ENCODE data around the gene GBGT1.
"Not testable (repeated sequence)": the region's sequence is repeated elsewhere in the genome, so short reads cannot be mapped to it uniquely, and the experiment has no call there.

The GBGT1 gene
- 0.46 to 3.7 (median 1.3) reads per million in 4 donors for total RNA-seq

DNA sequence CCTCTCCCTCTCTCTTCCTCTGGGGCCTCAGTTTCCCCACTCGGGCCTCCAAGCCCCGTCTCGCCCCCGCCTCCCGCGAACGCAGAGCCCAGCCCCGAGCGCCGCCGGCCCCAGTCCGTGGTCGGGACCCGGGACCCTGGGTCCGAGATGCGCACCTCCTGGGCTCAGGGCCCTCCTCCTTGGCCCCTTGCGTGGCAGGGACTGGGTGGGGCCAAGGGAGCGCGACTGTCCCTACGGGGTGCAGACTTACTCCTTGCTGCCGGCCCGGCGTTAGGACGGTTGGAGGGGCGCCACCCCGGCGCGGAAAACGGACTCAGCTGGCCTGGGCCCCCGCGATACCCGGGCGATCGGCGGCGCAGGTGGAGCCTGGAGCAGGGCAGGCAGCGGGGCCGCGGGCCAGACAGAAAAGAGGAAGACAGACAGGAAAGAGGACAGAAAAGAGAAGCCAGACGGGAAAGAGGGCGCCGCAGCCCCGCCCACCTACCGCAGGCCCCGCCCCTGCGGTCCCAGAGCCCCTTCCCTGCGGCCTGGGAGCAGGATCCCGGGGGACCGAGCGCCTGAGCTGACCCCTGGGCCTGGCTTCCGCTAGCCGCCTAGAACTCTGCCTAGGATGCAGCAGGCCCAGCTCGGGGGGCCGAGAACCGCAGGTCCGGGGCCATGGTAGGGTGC is at the start of gene GBGT1:
Gene GBGT1, minus strand, starts transcription at position 411 of the 669 bp plus-strand sequence. CDS start 1,502 bp downstream, outside the sequence.
- DNase-seq: peak in 2 of 5 donors; percentile 29

DNA sequence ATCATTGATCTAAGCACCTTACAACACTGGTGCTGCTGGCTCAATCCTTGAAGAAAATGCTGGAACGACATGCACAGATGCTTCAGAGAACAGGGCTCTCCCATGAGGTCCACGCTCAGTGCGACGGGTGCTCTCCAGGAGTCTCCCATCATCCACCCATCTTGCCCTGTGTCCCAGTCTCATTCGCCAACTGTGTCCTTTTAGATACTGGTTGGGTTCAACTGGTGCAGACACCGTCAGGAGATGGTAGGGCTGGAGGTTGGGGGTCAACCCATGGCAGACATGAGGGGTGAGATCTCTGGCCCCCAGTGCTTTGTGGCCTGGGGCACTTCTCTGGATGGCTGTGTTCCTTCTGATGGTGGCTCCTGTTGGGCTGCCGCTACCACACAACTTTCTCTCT is 46.9 kb upstream of the GBGT1 start:
- DNase-seq: no peak

DNA sequence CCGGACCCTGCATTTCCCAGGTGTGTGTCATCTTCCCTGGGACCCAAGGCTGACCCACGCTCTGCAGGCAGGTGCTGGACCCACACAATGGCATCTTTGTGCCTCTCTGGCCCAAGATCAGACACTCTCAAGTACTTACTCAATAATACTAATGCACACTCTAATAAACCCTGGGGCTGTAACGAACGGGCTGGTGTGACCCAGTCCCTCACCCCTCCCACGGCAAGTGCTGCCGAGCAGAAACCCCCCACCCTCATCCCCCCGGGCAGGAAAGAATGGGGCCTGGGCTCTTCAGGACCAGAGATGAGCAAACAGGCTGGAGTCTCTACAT is 46.5 kb upstream of the GBGT1 start:
- no peak for DNase-seq

DNA sequence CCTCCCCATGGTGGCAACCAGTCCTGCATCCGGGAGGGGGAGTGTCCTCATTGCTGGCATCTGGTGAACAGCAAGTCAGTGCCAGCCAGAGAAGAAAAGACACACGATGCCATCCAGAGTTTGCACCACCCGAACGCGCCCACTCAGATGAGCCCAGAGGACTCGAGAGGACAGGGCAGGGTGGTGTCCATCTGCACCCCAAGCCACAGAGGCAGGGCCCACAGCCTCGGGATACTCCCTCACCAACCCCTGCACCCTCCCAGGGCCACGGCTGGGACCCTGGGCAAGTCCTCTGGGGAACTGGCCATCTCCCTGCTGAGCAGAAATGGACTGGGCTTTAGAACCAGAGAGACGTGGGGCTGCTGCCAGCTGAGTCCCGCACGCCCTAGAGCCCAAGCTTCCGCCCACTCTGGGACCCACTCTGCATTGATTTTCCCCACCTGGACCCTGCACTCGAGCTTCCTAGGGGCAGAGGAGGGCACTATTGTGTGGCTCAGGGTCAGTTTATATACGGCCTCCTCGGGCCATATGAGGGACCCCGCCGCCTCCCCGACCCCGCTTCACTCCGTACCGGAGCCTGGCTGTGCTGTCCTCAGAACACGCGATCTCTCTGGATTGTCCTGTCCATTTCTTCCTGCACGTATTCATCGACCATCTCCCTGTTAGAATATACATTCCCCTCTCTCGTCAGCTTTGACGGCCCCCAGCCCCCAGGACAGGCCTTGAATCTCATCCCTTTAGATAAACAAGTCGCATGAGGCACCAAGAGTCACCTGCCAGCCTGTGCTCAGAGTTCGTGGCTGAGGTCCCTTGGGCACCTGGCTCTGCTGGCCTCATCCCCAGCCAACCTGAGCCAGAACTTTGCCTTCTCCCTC is 45.9 kb upstream of the GBGT1 start:
- DNase-seq: not testable (repeated sequence)

DNA sequence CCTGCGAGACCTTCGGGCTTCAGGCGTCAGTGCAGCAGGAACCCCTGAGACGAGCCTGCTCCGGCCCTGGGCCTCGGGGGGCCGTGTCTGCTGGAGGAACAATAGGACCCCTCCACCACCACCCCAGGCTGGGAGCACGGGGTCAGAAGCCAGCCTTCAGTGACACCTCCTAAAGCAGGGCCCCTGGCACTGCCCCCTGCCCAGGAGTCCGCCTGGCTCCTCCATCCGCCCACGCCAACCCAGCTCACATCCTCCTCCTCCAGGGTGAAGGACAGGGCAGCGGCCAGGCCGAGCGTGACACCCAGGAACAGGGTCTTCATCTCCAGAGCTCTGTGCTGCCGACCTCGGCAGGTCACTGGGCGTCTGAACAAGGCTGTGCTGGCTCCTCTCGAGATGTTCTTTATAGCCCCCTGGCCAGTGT is 45.2 kb upstream of the GBGT1 start, which contains the start of gene OBP2B:
Gene OBP2B, minus strand, starts transcription at position 371 of the 421 bp plus-strand sequence. Its CDS starts 51 bp downstream, at position 320.
- DNase-seq: not testable (repeated sequence)

DNA sequence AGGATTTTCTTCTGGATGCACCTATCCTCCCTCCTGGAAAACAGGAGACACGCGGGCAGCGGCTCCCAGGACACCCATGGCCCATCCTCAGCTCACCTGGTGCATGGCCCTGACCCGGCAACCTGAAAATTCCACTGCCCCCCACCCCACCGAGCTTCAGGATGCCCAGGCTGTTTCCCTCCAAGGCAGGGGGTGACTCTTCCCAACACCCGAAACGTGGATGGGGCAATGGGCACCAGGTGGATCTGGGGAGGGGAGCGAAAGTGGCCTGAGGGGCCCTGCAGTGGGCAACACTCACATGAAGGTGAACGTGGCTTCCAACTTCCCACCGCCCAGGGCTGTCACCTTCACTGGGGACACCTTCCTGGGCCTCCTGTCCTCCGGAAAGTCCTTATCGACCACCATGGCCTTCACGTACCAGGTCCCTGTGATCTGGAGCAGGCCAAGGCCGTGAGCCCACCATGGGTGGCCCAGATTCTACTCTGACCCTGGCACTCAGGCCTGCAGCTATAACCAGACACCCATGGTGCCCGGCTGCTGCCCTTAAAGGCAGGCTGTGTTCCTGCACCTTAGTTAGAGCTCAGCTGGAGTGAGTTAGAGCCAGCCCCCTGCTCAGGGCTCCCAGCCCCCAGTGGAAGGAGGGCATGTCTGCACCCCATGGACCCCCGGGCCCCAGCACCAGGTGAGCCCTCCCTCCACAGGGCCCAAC is 44.6 kb upstream of the GBGT1 start:
- DNase-seq: not testable (repeated sequence)

DNA sequence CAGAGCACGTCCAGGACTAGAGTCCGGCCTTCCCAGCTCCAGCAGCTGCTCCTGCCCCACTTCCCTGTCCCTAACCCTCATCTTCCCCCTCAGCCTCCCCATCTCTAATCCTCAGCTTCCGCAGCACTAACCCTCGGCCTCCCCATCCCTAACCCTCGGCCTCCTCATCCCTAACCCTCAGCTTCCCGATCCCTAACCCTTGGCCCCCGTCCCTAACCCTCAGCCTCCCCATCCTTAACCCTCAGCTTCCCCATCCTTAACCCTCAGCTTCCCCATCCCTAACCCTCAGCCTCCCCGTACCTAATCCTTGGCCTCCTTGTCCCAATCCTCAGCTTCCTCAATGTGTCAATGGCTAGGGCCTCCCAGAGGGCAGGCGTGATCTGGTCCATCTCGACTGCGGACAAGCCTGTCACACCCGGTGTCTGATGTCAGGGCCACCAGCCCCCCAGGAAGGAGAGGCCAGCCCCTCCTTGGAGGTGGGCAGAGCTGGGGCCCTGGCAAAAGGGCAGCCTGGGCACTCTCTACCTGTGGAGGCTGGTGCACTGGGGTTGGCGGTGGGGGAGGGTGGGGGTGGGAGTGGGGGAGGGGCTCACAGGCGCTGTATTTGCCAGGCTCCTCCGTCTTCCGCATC is 43.9 kb upstream of the GBGT1 start:
- no peak for DNase-seq

DNA sequence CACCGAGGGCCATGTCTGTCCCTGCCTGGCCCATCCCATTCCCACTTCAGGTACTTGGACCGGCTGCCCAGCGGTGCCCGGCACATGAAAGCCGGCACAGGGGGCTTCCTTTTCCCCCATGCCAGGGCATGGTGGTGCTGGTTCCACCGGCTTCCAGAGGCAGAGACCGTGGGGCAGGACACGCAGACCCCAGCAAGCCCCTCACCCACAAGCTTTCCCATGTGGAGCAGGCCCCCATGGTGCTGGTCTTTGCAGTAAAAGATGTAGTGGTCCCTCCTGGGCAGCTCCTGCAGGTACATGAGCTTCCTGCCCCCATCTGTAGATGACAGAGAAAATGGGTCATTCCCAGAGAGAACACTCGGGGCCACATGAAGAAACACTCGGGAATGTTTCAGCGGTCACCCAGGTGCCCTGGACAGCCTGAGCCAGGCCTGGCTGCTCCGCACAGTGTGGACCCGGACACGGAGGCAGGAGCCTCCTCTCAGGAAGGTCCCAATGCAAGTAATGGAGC is 43.4 kb upstream of the GBGT1 start:
- no peak for DNase-seq

DNA sequence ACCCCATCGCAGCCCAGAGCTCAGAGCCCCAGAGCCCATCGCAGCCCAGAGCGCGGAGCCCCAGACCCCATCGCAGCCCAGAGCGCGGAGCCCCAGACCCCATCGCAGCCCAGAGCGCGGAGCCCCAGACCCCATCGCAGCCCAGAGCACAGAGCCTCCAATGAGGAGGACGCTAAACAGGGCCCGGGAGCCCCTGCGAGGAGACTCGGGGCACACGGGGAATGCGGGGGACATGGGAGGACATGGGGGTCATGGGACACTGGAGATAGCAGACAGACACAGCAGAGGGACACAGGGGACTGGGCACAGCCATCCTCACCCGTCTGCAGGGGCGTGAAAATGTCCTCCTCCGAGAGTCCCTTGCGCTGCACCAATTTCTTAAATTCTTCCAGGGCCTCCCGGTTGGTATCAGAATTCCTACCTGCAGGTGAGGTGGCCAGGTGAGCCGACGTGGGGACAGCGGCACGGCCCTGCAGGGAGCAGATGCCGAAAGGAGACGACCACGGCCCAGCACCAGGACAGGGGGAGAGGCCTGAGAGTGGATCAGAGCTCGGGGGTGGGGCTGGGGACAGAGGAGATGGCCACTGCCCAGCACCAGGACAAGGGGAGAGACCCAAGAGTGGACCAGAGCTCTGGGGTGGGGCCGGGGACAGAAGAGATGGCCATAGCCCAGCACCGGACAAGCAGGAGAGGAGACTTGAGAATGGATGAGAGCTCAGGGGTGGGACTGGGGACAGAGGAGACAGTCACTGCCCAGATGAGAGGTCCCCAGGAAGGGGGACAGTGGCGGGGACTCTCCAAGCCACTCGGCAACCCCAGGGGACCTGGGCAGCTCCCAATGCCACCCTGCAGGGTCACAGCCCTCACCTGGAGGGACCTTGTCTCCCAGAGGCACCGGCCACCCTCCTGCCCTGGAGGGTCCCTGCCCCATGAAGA is 42.5 kb upstream of the GBGT1 start:
- no peak for DNase-seq

DNA sequence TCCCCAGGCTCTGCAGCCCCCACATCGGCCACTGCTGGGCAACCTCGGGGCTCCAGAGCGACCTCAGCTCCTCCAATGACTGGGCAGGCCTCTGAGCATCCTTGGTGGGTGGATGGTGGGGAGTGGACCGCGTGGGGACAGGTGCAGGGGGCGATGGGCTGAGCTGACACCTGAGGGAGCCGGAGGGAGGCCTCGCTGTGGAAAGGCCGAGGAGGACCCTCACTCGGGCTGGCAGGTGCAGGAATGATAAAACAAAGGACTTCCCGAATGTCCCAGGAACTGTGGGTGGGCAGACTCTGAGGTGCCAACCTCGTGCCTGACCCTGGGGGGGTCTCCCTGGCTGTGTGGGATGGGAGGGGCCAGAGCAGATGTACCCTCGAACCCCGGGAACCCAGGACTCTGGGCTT is 41.8 kb upstream of the GBGT1 start:
- not testable (repeated sequence) for DNase-seq

DNA sequence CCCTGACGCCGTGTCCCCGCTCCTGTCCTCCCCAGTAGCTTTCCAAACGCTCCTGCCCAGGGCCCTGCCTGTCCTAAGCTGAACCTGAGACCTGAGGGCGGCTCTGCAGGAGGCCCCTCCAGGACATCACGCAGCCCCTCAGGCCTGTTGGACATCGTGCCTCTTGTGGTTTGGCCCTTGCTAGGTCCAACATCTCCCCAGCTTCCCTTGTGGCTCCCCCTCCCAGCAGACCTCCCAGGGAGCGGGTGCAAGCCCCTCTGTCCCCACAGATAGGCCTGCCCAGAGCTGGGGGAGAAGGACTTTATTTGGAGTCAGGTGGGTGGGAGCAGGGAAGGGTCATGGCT is 41.3 kb upstream of the GBGT1 start:
- DNase-seq: no peak

DNA sequence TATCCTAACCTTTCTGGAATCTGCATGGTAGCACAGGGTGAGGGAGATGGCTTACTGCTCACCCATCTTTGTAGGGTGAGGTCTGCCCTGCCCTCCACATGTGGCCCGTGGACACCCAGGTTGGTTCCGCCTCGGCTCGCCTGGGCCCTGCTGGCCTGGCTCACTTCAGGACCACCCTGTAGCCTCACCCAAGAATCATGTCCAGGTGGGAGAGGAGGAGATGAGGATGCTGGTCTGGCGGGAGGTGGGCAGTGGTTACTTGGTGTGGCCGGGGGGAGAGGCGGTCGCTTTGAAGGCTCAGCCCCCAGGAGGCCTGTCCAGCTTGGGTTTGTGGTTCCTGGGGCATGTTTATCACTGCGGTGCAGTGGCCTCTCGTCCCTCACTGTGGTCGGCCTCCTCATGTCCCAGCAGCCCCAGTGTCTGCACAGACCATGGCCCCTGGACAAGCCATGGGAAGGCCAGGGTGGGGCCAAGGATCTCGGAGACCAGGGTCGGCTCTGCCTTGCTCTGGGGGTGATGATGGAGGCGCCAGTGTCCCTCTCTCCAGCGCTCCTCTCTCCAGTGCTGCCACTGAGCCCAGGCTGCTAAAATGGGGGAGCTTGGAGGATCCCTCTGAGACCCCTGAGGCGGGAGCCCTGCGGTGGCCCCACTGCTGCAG is 40.8 kb upstream of the GBGT1 start:
- DNase-seq: no peak

DNA sequence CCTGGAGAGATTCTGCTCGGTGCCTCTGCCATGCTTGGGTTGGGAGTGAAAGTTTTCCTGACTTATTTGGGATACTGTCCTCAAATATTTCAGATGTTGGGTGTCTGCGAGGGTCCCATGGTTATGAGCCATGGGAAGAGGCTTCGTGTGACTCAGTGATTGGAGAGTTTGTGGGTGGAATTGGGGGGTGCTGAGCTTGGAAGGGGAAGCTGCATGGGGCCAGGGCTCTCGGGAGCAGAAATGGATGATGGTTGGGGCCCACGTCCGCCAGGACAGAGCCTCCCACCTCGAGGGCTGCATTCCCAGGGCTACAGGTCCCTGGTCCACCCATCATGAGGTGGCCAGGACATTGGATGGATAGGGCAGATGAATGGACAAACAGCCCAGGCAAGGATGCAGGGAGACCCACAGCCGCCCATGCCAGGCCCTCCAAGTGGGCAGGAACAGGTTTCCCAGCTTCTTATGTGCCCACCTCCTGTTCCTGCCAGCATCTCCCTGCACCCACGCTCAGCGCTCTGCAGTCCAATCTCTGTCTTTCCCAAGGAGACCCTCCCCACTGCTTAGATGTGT is 39.9 kb upstream of the GBGT1 start:
- no peak for DNase-seq

DNA sequence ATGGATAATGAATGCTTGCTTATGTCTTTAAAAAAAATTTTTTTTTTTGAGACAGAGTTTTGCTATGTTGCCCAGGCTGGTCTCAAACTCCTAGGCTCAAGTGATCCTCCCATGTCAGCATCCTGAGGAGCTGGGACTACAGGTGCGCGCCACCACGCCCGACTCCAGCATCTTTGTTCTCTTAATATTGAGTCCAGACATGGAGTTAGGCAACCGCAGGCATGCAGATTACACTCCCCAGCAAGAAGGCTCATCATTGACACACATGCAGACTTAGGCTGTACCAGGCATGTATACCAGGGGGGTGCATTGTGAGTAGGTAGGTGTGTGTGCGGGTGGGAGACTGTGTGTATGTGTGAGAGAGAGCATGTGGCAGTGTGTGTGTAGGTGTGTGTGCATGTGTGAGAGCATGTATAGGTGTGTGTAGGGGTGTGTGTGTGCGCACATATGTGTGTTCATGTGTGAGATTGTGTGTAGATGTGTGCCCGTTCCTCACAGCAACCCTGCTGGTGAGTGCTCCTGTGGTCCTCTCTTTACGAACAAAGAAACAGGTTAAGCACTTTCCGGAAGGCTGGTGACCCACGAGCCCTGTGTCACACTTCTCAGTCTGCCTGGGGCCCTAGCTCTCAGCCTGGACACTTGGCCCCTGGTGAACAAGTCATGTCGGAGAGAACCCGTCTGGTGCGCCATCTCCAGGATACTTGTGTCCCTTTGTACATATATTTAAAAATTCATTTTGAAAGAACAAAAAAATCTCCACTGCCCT is 39.2 kb upstream of the GBGT1 start:
- no peak for DNase-seq

DNA sequence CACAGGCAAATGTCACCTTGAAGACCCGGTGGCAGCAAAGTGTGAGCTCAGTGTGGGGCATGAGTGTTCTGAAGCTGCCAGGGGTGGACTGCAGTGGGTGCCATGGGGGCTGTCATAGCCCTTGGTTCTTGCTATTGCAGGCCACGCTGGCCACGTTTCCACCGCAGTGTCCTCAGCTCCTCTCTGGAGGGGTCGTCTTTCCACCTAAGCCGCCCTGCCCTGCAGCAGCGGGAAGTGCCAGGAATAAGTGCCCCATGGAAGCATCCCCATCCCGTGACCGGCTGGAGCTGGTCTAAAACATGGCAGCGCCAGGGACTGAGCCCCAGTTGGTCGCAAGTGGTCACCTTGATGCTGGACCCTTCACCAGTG is 38.4 kb upstream of the GBGT1 start:
- no peak for DNase-seq

DNA sequence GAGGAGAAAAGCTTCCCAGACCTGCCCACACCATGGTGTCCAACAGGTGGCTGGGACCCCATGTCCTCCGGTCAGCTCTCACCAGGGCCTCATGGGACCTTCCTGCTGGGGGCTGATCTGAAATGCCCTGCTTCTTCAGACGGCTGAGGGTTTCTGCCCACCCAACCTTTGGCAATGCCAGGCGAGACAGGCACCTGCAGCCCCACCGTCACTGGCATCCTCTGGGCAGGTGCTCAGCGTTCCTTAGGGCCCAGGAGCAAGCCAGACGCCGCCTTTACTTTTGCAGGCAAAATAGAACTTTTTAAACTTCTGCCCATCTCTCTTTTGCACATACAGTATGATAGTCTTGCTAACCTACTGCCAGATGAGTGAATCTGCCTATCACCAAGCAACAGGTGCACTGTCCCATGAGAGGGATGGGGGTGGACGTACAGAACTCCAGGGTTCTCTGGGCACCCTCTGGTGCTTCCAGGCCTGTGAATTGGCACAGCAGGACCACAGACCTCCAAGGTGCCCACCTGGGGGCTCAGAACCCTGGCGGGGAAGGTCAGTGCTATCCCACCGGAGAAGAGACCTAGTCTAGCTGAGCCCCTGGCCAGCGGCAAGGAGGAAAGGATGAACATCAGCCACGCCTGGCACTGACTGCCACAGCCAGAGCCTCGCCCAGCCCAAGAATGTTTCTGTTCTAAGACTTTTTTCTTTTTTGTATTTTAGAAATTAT is 37.9 kb upstream of the GBGT1 start:
- DNase-seq: no peak

DNA sequence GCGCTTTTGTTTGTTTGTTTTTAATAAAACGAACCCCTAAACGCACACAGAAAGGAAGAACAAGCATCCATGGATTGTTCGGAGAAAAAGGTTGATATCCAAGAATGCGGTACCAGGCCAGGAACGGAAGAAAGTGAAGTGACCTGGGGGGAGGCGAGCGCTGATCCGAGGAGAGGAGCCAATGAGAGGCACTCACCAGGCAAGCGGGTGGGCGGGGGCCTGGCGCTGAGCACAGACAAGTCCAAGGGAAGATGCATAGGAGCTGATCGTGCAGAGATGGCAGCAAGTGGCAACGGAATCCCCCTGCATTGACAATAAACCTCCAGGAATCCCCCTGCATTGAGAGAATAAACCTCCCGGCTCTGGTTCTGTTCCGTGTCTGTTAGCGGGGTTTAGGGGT is 36.9 kb upstream of the GBGT1 start:
- no peak for DNase-seq

DNA sequence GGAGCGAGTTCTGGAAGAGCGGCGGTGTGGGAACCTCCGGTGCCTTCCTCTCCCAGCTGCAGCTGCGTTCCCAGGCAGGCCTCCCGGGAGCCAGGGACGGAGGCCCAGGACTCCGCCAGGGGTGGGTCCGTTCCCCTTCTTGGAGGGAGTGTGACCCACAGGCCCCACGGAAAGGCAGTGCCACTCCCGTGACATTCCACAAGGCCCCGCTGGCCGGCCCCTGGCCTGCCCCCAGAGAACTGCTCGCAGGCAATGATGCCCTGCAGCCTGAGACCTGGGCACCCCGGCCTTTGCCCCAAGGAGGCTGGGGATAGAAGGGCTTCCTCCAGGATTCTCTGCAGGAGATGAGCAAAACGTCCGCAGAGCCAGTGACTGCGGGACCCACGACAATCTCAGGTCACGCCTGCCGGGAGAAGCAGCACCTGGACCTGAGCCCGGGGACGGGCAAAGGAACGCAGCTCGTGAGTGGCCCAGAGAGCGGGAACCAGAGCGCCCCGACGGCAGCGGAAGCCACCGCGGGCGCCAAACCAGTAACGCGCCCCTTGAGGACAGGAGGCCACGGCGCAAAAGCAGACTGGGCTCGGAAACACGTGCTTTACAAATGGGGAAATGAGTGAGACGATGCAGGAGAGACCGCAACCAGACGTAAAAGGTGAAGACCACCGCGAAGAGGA is 36.1 kb upstream of the GBGT1 start:
- DNase-seq: peak in 1 of 5 donors; percentile 8

DNA sequence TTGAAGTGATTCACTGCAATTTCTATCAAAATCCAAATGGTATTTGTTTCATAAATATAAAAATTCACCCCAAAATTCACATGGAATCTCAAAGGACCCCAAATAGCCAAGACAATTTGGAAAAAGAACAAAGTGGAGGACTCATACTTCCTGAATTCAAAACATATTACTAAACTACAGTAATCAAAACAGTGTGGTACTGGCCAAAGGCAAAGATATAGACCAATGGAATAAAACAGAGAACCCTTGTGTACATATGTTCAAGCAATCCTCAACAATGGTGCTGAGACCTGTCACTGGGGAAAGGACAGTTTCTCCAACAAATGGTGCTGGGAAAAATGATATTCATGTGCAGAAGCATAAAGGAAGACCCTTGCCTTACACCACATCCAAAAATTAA is 31.3 kb upstream of the GBGT1 start:
- DNase-seq: no peak
